COR-L47 (cell line): Measurements from ENCODE around the gene DPYSL3.
"Not testable (repeated sequence)": the region's sequence is repeated elsewhere in the genome, so short reads cannot be mapped to it uniquely, and the experiment has no call there.

Experiments used
- DNase-seq: peaks from one replicate; lab custom pipeline; 2025; lab: John Stamatoyannopoulos, UW

Gene DPYSL3

DNA sequence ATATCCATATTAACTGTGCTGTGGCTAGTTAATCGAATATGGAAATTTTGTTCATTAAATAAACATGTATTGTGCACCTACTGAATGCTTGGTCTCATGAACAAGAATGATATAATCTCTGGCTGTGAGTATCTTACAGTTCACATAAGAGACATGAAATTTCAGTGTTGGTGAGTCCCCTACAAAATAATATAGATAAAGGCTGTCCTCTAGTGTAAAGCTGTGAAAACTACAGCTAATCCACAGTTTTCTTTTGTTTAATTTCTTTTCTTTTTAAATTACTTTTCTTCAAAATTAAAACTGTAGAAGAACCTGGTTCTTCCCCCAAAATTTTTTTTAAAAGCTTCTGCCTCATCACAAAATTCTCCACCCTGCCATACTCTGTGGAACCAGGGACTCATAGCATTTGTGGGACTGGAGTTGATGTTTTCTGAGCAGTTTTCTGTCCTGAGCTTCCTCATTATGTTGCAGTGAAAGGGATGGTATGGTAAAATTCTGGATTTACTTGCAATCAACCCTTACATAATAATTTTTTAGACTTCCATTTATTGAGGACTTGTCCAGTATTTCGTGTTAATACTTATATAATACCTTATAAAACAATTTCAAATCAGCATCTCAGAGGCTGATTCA, 140.0 kb downstream of the DPYSL3 start:
- peak; percentile 18 for DNase-seq

DNA sequence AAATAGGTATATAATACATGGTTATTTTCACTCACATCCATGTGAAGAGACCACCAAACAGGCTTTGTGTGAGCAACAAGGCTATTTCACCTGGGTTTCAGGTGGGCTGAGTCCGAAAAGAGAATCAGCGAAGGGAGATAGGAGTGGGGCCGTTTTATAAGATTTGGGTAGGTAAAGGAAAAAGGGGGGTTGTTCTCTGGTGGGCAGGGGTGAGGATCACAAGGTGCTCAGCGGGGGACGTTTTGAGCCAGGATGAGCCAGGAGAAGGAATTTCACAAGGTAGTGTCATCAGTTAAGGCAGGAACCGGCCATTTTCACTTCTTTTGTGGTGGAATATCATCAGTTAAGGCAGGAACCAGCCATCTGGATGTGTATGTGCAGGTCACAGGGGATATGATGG, 142.5 kb downstream of the DPYSL3 start:
- DNase-seq = not testable (repeated sequence)

DNA sequence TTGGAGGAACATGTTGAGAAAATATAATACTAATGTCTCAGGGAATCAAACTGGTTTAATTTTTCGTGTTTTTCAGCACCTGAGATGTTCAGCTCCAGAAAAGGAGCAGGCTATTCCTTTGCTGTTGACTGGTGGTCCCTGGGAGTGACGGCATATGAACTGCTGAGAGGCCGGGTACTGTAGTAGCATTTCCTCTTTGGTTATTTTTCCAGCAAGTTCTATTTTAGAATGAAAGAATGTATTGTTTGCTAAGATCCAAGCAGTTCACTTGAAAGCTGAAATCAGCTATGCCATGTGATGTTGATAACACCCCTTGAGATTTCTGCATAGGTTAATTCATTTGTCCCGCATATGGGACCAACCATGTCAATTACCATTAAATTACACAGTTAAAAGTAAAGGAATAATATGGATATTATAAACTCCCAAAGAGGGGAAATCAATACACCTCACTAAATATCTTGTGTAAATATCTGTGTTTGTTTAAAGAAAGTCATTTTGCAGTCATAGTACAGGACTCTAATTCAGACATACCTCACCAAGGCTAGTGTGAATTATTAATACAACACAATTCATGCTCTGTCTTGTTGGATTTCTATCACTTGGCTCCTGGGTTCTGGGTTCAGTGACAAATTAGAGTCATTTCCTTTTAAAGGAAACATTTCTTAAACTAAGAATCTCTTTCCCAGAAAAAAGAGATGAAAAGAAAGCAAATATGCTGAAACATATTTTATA, 148.3 kb downstream of the DPYSL3 start:
- no peak for DNase-seq

DNA sequence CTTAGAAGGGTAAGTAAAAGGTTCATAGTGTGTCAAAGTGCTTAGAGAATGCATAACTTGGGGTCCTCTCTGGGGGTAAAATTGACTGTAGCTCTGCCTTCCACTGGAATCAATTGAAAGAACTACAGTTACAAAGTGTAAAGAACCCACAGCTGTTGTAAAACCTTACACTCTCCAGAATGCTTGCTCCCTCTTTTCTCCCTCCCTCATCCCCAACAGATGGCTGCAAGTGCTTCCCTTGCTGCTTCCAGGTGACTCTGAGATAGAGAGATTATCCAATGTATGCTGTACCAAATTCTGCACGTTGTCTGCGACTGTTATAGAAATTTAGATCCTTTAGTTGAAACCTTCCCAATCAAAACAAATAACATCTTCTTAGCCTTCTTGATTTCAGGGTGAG, 149.1 kb downstream of the DPYSL3 start:
- DNase-seq = no peak

DNA sequence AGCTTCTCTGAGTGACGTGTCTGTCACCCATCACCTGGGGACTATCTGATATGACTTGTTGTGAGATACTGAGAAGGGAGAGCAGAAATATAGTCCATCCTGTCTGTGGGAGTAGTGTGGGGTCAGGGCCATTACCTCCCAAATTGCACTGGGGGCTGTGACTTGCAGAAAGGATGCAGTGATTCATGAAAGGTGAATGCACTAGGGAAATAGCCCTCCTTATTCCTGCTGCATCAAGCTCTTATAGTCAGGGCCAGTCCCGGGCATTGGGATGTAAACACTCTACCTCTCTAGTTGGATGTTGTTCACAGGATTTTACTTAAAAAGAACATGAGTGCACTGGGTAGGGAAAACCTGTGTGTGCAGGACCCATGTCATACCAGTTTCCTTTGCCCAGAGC, 150.3 kb downstream of the DPYSL3 start:
- no peak for DNase-seq

DNA sequence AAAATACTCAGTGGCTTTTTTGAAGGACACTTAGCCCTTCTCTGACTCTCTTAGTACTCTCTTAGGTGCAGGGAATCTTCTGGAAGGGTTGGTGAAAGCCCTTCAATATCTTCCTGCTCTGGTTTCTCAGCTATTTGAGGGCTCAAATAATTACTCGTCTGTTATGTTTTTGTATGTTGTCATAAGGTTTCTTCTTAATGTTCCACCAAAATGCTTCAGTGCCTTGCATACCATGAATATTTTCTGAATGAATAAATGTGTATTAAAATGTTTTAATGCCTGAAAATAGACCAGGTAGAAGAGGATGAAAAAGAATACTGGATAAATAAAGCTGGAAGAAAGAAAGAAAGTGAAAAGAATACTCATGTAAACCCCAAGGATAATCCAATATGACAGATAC, 150.8 kb downstream of the DPYSL3 start:
- no peak for DNase-seq

DNA sequence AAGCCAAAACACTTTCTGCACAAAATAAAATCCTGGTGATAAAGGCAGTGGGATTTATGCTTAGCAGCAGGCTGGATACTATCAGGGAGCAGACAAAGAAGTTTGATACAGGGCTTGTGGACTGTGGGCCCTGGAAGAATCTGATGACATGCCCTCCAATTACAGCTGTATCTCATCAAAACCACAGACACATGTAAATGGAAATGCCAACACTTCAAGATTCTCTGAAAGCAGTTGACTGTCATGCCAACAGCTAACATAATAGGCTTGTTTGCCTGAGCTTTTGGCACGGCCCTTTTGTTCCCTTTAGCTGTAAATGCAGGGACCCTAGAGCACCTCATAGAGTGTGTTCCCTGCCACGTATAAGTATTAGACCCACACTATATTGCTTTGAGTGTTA, 160.6 kb downstream of the DPYSL3 start:
- no peak for DNase-seq

DNA sequence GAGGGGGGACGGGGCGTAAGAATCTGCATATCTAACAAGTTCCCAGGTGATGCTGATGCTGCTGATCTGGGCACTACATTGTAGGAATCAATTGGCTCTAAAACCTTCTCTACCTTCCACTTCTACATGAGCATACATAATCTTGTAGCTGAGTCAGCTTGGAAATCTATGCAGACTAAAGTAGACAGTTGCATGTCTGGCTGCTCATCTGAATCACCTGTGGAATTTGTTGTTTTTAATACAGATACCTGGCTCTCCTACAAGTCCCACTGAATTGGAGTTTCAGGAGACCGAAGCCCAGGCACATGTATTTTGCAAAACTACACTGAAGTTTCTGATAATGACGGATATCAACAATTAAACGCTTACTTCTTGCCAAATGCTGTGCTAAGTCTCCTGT, 161.4 kb downstream of the DPYSL3 start:
- DNase-seq = no peak

DNA sequence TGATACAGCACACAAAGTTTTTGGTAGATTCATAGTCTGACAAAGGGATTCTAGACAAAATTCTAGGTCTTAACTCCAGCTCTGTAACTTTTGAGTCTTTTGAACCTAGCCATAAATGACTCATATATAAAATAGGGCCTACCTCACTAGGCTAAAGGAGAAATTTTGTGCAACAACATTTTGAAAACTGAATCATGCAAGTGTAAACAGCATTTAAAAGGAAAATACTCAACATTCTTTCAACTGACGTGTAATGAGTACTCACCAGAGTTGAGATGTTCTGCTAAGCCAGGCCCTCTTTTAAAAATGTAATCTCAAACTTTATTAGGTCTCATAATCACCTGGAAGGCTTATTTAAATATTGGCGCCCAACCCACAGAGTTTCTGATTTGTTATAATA, 161.8 kb downstream of the DPYSL3 start:
- DNase-seq = no peak

DNA sequence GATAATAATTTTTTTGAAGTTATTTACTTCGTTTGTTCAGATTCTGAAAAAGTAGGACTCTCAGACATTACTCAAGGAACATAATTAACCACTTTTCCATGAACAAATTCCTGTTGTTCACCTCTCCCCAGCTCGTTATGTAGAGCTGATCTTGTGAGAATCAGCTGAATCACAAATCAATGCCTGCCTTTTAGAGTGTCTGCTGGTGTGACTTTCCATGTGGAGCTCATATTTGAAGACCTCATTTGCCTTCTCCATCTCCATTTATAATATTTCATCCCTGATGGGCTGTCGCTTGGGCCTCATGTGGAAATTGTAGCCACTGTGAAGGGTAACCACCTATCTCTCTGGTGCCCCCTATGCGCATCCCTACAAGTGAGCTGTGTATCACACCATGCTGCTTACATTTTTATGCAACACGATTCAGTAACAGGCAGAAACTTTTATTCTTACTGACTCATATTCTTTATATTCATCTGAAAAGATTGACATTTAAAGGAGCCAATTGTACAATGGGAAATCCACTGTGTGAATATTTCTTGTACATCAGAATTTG, 163.8 kb downstream of the DPYSL3 start:
- DNase-seq = no peak

DNA sequence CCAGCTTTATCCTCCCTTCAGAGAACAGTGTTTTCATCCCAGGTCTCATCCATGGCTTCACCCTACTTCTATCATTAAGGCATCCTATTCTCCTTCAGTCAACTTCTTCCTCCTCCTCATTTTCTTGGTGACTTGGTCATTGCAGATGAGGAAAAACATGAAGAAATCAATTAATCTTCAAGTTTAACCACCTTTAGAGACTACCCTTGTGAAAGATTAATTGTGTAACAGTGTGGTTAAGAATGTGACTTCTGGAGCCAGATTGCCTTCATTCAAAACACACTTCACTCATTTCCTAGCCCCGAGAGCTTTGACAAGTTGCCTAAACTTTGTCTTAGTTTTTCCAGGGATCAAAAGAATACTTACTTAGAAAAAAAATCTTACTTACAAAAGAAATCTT, 165.0 kb downstream of the DPYSL3 start:
- no peak for DNase-seq

DNA sequence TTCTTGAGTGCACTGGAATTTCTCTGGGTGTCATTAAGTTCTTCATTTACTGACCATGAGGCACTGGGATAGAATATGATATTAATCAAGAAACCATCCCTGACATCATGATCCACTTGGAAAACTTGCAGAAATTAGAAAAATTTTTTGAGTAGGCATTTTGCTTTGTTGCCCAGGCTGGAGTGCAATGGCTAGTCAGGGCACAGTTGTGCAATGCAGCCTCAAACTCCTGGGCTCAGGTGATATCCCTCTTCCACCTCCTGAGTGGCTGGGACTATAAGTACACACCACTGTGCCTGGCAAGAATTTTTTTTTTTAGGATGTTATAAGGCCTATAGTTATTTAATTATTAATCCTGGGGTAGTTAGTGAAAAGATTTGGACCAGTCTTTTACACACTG, 168.5 kb downstream of the DPYSL3 start:
- no peak for DNase-seq

DNA sequence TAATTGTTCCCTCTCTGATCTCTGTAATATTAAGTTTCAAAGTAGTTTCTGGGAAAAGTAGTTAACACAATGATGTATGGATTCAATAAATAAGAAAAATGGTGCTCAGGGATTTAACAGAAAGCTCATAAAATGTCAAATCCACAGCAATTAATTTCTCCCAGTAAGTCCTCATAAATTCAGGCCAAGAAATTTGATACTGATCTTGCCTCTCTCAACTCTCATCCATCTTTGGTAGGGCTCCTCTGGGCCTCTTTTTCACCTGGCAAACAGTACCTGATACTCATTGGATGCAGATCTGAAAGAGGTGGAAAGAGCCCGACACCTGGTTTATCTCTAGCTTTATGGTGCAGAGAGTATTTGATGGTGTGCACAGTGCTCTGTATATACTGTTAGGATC, 168.9 kb downstream of the DPYSL3 start:
- no peak for DNase-seq
